Measurements from ENCODE around the gene ZYX.
"Not testable (repeated sequence)": the region's sequence is repeated elsewhere in the genome, so short reads cannot be mapped to it uniquely, and the experiment has no call there.

Gene ZYX

DNA sequence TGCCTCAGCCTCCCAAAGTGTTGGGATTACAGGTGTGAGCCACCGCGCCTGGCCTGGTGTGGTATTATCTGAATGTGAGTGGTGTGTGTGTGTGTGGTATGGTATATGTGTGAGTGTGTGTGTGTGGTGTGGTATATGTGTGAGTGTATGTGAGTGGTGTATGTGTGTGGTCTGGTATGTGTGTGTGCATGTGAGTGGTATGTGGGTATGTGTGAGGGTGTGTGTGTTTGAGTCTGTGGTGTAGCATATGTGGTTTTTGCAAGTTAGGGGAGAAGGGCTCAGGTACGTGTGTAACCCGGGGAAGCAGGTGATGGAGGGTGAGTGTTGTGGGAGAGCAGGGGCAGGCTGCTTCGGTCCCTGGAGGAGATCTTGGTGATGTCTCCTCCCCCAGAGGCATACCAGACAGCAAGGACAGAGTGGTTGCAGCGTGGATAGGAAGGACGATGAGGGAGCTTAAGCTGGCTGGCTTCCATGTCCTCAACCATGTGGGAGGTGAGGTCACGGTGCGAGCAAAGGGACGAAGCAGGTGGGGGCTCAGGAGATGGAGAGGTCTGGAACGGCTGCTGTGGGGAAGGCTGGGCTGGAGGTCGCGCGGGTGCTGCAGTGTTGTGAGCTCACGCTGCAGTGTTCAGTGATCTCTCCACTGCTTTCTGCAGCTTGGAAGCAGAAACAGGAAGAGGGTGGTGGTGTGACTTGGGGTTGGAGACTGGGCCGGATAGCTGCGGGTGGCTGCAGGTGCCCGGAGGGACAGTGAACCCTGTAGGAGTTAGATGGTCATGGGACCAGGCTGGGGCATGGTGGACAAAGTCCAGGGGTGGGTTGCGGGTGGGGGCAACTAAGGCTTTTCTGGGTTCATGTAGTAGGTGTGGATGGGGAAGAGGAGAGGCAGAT, 5.0 kb downstream of the ZYX start:
- DNase-seq (no peak), ATAC-seq (peak; percentile 21)

DNA sequence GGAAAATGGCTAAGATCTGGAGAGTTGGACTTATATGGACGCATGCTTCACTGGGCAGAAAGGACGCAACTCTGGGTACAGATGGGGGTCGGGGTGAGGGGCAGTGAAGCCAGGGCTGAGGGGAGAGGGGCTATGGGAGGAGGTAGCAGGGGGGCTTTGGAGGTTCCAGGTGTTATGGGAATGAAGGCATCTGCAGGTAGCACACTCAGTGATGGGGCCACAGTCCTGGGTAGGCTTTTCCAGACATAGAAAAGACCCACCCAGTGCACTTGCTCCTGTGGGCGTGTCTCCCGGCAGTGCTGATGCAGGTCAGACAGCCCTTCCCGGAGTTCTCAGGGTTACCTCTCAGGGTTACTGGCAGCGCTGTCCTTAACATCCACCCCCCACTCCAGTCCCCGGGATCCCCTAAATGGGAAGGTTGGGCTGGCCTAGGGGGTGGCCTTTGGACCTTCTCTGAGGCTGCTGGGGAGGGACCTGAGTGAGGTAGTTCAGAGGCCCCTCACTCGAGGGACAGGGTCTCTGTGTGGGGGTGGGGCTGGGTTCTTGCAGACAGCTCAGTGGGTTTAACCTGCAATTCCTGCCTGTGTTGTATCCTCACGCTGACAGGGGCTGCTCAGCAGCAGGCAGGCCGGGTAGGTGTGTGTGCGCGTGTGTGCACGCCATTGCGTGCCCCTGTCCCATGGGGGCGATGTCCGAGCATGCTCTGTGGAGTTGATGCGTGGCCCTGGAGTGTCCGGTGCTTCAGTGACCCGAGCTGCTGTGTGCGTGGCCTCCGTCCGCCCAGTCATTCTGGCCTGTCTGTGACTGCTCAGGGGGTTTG, 6.2 kb downstream of the ZYX start:
- no peak for ATAC-seq

DNA sequence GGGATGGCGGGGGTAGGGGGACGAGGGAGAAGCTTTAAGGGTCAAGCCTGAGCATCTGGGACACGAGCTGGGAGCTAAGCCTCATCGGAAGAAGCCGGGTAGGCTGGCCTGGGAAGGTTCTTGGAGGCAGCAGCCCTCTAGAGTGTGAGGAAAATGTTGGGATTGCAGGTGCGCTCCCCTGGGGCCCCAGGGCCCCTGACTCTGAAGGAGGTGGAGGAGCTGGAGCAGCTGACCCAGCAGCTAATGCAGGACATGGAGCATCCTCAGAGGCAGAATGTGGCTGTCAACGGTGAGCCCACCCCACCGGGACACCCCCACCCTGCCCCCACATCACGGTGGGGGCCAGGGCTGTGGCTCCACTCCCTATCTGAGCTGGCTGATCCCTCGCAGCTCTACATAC, 6.9 kb downstream of the ZYX start:
- DNase-seq (no peak), ATAC-seq (no peak)

More for the DNA sequence above, 6.2 kb downstream of the ZYX start:
- DNase-seq: no peak

DNA sequence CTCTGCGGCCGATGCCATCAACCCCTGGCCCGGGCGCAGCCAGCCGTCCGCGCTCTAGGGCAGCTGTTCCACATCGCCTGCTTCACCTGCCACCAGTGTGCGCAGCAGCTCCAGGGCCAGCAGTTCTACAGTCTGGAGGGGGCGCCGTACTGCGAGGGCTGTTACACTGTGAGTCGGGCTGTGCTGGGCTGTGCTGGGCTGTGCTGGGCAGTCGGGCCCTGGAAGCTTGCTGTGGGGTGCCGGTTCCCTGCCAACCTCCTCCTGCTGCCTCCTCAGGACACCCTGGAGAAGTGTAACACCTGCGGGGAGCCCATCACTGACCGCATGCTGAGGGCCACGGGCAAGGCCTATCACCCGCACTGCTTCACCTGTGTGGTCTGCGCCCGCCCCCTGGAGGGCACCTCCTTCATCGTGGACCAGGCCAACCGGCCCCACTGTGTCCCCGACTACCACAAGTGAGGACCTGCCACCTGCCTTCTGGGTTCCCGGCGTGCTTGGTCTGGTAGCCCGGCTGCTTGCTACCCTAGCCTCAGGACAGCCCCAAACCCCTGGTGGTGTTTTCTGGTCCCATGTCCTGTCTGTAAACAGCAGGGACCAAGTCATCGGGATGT, 7.5 kb downstream of the ZYX start:
- DNase-seq (no peak), ATAC-seq (no peak)

DNA sequence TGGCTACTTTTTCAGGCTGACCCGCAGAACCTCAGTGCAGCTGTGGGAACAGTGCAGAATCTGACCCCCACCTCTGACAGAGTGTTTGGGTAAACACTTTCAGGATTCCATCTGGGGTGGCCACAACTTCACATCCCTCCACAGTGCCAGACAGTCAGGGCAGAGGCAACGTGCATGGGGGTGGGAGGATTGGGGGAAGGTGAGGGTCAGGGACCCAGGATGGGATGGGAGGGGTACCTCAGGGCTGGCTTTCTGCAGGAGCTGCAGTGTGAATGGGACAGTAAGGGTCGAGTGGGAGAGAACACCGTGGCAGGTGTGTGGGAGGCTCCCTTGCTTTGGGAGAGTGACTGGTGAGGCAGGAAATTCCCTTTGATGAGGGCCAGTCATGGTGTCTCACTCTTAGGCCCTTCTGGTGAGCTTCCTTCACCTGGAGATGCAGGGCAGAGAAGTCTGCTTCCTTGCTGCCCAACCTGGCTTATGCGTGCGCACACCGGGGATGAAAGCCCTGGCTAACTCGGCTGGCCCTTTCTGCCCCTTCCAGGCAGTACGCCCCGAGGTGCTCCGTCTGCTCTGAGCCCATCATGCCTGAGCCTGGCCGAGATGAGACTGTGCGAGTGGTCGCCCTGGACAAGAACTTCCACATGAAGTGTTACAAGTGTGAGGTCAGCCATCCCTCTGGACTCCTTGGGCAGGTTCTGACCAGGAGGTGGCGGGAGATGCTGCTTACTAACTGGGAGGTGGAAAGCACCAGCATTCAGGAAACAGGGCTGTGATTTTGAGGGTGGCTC, 8.4 kb downstream of the ZYX start:
- DNase-seq (no peak), ATAC-seq (no peak)

DNA sequence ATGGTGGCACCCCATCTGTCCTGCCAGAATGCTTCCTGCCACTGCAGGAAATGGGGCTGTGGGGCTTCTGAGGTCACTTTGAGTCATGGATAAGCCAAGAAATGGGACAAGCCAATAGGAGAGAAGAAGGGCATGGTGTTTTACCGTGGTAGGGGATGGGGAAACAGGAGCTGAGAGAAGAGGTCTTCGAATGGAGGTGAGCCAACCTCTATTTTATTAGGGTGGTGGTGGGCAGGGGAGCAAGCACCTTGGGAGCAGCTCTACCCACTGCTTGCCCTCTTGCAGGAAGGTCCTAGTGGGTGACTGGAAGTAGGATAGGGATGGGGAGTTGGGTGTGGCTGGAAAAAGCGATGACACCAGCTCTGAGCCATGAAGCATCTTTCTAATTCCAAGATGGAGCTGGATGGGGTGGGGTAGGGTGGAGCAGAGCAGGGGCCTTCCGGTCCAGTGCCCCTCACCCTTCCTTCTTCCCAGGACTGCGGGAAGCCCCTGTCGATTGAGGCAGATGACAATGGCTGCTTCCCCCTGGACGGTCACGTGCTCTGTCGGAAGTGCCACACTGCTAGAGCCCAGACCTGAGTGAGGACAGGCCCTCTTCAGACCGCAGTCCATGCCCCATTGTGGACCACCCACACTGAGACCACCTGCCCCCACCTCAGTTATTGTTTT, 9.1 kb downstream of the ZYX start:
- DNase-seq (no peak), ATAC-seq (no peak)

DNA sequence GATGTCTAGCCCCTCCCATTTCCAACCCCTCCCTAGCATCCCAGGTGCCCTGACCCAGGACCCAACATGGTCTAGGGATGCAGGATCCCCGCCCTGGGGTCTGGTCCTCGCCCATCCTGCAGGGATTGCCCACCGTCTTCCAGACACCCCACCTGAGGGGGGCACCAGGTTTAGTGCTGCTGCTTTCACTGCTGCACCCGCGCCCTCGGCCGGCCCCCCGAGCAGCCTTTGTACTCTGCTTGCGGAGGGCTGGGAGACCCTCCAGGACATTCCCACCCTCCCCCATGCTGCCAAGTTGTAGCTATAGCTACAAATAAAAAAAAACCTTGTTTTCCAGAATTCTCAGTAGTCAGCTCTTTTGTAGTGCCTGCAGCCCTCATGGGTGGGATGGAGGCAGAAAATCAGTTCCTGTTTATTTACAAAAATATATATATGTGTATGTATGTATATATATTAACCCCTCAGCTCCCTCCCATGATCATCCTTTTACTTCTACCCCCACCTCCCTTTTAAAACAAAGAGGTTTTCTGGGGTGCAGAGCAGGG, 9.7 kb downstream of the ZYX start:
- DNase-seq: no peak
- ATAC-seq: no peak

DNA sequence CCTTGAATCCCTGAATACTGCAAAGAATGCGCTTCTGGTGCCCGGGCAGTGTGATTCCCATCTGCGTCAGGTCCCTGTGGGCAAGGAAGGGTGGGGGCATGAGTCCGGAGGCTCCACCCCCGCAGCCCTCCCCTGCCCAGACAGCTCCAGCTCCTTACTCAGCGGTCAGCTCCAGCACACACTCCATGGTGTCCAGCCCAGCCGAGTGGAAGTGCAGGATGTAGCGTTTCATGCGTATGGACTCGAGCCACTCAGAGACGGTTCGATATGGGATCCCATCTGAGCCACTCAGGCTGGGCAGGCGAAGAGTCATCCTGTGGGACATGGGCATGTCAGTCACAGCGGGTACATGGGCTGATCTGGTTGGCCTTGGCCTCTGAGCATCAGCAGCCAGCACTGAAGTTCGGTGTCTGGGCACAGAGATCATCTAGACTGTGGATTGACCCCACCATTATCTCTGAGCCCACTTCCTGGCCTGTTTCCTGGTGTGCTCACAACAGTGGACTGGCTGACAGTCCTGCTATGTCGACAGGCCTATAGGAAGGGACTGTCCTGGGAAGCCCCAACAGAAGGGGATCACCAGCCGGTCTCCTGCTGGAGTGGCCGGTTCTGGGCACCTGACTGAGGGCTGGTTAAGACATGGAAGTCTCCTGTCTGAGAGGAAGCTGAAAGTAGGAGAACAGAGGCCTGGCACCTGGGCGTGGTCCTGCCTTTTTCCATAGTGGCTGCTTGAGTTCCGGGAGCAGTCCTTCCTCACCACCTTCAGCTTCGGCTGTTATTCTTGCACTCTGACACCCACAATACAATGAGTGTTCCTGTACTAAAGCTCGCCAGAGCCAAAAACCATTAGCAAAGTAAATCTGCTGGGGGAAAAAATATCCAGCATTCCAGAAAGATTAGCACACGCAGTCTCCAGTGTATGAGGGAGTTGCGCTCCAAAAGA, 10.6 kb downstream of the ZYX start:
- DNase-seq (no peak), ATAC-seq (no peak)

DNA sequence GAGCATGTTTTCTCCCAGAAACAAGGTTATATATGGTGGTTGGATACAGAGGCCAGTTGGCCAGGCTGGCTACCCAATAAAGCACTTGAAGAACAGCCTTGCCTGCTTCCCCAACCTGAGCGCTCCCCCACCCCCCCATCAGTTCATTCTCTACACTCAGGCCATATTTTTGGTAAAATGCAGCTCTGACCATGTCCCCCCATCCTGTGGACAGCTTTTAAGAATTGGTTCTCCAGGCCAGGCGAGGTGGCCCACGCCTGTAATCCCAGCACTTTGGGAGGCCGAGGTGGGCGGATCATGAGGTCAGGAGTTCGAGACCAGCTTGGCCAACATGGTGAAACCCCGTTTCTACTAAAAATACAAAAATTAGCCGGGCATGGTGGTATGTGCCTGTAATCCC, 11.3 kb downstream of the ZYX start:
- not testable (repeated sequence) for ATAC-seq, DNase-seq

DNA sequence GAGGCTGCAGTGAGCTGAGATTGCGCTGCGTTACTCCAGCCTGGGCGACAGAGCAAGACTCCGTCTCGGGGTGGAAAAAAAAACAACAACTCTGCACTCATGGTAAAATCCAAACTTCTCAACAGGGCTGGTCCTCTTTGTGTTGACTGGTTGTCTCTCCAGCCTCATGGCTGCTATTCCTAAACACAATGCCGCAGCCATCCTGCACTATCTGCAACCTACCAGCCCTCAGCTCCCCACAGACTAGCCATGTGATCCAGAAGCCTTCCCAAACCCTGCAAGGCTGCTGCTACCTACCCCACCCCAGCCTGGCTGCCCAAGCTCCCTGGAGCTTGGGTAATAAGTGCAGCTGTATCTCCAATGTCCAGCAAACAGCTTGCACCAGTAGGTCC, 11.7 kb downstream of the ZYX start:
- DNase-seq (no peak), ATAC-seq (no peak)

DNA sequence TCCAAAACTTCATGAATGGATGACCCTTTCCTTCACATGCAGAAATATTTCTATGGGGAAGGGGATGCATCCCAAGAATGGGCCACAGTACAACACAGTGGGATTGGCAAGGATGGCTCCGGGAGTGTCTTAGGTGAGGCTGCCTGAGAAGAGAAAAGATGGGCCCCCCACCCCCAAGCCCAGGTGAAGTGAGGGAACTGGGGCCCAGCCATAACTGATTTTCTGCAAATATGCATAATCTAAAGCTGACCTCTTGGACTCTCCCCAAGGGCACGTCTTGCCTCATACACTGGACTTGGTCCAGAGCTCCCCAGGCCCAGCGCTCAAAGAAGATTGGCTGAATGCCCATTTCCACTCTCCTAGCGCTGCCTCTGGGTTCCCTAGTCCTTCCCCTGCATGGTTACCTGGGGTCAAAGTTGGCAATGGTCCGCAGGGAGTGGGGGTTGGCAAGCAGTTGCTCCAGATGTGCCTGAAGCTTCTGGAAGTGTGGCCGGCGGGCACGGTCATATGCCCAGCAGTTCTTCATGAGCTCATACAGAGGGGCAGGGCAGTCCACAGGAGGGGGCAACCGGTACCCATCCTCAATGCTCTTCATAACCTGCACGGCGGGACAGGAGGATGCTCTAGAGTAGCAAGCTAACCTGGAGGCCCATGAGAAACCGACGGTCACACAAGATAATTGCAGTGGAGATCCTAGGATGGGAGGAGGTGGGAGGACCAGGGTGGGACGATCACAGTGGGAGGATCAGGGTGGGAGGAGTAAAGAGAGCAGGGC, 12.3 kb downstream of the ZYX start:
- no peak for ATAC-seq
- DNase-seq: no peak

DNA sequence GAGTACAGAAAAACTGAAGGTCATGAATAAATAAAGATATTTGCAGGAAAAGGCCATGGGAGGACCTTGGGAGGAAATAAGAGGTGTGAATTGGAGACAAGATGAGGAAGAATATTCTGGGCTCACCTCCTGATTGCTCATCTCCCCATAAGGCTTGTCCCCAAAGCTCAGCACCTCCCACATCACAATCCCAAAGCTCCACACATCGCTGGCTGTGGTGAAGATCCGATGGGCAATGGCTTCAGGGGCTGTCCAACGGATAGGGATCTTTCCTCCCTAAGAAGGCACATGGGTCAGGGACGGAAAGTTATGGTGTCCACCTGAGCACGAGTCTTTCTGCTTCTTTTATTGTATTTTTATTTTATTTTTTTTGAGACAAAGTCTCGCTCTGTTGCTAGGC, 12.9 kb downstream of the ZYX start:
- ATAC-seq (no peak), DNase-seq (no peak)

DNA sequence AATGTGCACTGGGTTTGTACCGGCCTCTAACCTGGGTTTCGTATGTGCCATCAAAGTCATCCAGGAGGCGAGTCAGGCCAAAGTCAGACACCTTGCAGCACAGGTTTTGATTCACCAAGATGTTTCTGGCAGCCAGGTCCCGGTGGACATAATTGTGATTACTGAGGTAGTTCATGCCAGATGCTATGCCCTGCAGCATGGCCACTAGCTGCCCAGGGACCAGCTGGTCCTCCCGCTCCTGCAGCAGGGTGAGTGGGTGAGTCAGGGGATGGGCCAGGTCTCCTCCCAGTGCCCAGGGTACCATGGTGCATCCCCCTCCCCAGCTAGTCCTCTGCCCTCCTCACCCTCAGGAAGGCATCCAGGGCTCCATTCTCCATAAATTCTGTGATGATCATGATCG, 13.6 kb downstream of the ZYX start:
- ATAC-seq: no peak

DNA sequence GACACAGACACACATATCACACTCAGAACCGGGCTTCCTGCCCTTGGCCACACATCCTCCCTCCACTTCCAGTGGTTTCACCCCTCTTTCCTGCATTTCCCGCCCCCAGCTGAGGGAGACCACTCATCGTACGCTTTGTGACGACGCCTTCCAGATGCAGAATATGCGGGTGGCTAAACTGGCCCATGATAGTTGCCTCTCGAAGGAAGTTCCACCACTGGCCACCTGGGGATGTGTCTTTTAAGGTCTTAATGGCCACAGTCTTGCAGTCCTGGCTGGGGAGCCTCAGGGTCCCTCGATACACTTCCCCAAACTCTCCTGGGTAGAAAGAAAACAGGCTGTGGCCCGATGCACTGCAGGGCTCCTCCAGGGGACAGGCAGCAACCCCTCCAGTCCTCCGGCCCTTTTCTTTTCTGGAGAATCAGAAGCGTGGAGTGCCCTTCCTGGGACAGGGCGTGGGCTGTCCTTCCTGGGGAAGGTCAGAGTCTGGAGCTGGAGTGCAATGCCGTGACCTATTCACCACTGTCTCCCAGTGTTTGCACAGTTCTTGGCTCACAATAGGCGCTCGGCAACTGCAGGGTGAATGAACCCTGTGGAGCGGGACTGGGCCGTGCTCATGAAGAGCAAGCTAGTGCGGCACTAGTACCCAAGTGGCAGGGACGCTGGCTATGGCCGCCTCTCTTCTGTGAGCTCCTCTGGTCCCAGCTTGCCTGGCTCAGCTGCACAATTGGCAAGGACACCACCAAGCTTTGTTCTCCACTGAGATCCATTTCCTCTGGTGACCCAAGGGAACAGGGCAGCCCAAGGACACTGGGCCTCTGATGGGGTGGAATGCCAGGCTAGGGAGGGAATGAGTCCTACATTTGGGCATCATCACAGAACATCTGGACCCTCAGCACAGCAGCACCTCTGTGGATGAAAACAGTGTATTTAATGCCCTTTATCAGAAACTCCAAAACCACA, 14.3 kb downstream of the ZYX start:
- no peak for DNase-seq
- no peak for ATAC-seq

More for the DNA sequence above, 13.6 kb downstream of the ZYX start:
- DNase-seq: no peak

DNA sequence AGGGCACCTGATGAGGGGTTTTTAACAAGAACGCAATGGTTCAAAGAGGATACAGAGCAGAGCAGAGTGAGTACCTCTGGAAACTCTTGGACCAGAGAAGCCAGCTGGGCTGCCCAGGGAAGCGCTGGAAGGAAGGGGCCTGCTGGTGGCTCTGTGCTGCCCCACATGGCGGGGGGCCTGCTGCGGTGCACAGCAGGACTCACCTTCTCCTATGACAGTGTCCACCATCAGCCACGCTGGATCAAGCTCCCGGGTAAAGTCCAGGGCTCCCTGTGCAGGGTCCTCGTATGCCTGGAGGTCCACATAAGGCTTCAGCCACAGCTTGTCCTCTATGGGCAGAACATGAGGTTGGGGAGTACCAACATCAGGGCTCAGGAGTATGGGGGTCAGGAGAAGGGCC, 15.0 kb downstream of the ZYX start:
- DNase-seq: no peak
- ATAC-seq: no peak

DNA sequence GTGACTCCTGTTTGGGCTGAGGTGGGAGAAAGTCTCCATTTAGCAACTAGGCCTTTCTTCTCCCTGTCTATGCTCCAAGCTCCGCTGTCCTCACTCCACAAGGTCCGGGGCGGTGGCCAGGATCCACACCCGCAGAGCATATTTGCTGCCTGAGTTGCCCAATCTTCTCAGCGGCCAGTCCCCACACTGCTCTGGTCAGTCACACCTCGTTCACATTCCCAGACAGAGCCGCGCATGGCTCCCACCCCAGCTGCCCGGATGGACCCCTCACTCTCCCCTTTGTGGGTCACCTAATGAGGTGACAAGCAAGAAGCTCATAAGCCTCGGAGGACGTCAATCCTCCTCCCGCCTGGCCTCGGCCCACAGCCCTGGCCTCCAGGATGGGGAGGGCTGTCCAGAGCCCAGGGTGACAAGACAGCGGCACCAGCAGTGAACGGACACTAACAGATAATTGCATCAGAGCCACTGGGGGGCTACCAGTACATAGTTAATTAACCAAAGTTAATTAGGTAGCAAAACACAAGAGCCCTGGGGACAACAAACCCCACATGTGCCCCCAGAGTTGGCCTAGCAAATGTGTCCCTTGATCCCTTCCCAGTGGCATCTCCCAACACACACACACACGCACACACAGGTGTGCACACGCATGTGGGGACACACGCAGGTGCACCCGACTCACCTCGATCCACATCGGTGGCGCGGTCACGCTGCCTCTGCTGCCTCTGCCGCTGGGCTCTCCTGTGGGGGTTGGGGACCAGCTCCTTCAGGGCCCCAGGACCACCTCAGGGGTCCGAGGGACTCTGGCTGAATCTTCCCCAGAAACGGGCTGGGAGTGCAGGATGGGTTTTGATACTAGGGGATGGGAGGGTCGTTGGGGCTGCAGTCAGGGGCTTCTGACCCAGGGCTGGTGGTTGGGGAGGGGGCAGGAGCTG, 15.7 kb downstream of the ZYX start:
- ATAC-seq (no peak), DNase-seq (no peak)

Data from stimulated activated naive CD8-positive, alpha-beta T cell treated with anti-CD3 and anti-CD28 coated beads, Interleukin-15, Interleukin-2, amounts not matched to agents 100 U/mL and 50 U/mL, for 24 hours (primary cell).